HG02970 (cell line): ENCODE results near the gene GDF11.

Experiments used
- ATAC-seq: cut with Tn5 transposase; IDR thresholded peaks from one replicate; pipeline ENCODE4 v1.9.1; 2021; ENCODE audit warnings: mild to moderate bottlenecking, moderate library complexity, moderate number of reproducible peaks; ENCODE audit not compliant: unreplicated experiment, low FRiP score

GDF11 gene

GRCh38 chr12:55742719-55743405, at the start of gene GDF11:
Gene GDF11, plus strand, starts transcription at chr12:55743122. Its CDS starts 195 bp downstream, at chr12:55743317.
- ATAC-seq = no peak

- no peak for ATAC-seq
Measured at GRCh38 chr12:55693323-55694187, 49.4 kb upstream of the GDF11 start.

- ATAC-seq = no peak
Measured at GRCh38 chr12:55694188-55694515, 48.8 kb upstream of the GDF11 start.

GRCh38 chr12:55694651-55695050, 48.3 kb upstream of the GDF11 start:
- no peak for ATAC-seq

- ATAC-seq = no peak
Measured at GRCh38 chr12:55695349-55695748, 47.6 kb upstream of the GDF11 start.

GRCh38 chr12:55696141-55696540, 46.8 kb upstream of the GDF11 start:
- no peak for ATAC-seq

- no peak for ATAC-seq
Measured at GRCh38 chr12:55696796-55697462, 46.0 kb upstream of the GDF11 start.

- no peak for ATAC-seq
Measured at GRCh38 chr12:55697686-55698085, 45.2 kb upstream of the GDF11 start.

- no peak for ATAC-seq
Measured at GRCh38 chr12:55698241-55698955, 44.5 kb upstream of the GDF11 start.

- no peak for ATAC-seq
Measured at GRCh38 chr12:55698965-55699364, 44.0 kb upstream of the GDF11 start.

GRCh38 chr12:55699471-55700055, 43.4 kb upstream of the GDF11 start:
- no peak for ATAC-seq

- no peak for ATAC-seq
Measured at GRCh38 chr12:55700255-55701018, 42.5 kb upstream of the GDF11 start.

GRCh38 chr12:55702861-55703260, 40.1 kb upstream of the GDF11 start:
- ATAC-seq = no peak

- no peak for ATAC-seq
Measured at GRCh38 chr12:55703288-55703687, 39.6 kb upstream of the GDF11 start.

- no peak for ATAC-seq
Measured at GRCh38 chr12:55703901-55704761, 38.8 kb upstream of the GDF11 start.

- no peak for ATAC-seq
Measured at GRCh38 chr12:55704824-55705718, 37.9 kb upstream of the GDF11 start.

- ATAC-seq = no peak
Measured at GRCh38 chr12:55705782-55706402, 37.0 kb upstream of the GDF11 start.
